NCI-H1694 (cell line): ENCODE data around the gene SLC35B4.
A peak's percentile ranks its signal among the peaks of the same experiment; 100 is the strongest.
"Not testable (repeated sequence)": the region's sequence is repeated elsewhere in the genome, so short reads cannot be mapped to it uniquely, and the experiment has no call there.

Source experiments
- DNase-seq: peaks from one replicate; lab custom pipeline; 2025; lab: John Stamatoyannopoulos, UW

The SLC35B4 gene

GRCh38 chr7:134331393-134331792 is 14.7 kb upstream of the SLC35B4 start:
- DNase-seq, result no peak

- DNase-seq, result no peak
These were observed 14.2 kb upstream of the SLC35B4 start for GRCh38 chr7:134330974-134331373.

GRCh38 chr7:134329614-134330346 is 13.1 kb upstream of the SLC35B4 start:
- DNase-seq, result no peak

- DNase-seq, result no peak
These were observed 12.2 kb upstream of the SLC35B4 start for GRCh38 chr7:134328900-134329299.

GRCh38 chr7:134327896-134328295 is 11.2 kb upstream of the SLC35B4 start:
- peak; percentile 49 for DNase-seq

- DNase-seq, result no peak
These were observed 7.4 kb upstream of the SLC35B4 start for GRCh38 chr7:134324107-134324506.

- DNase-seq, result no peak
These were observed 3.5 kb upstream of the SLC35B4 start for GRCh38 chr7:134320201-134320600.

- no peak for DNase-seq
These were observed 1.7 kb upstream of the SLC35B4 start for GRCh38 chr7:134318443-134318842.

GRCh38 chr7:134317434-134317833 is 704 bp upstream of the SLC35B4 start:
- DNase-seq, result no peak

- DNase-seq, result peak; percentile 5
These were observed 821 bp downstream of the SLC35B4 start for GRCh38 chr7:134315679-134316538.

GRCh38 chr7:134313543-134313942 is 3.2 kb downstream of the SLC35B4 start:
- no peak for DNase-seq

- no peak for DNase-seq
These were observed 4.0 kb downstream of the SLC35B4 start for GRCh38 chr7:134312717-134313116.

GRCh38 chr7:134311807-134312206 is 4.9 kb downstream of the SLC35B4 start:
- no peak for DNase-seq

- no peak for DNase-seq
These were observed 8.2 kb downstream of the SLC35B4 start for GRCh38 chr7:134308548-134308947.

- no peak for DNase-seq
These were observed 9.4 kb downstream of the SLC35B4 start for GRCh38 chr7:134307320-134307719.

- DNase-seq, result no peak
These were observed 14.6 kb downstream of the SLC35B4 start for GRCh38 chr7:134302120-134302519.

- no peak for DNase-seq
These were observed 15.1 kb downstream of the SLC35B4 start for GRCh38 chr7:134301592-134301991.

GRCh38 chr7:134300988-134301387 is 15.7 kb downstream of the SLC35B4 start:
- no peak for DNase-seq

GRCh38 chr7:134298902-134299683 is 17.6 kb downstream of the SLC35B4 start:
- peak; percentile 78 for DNase-seq

- DNase-seq, result no peak
These were observed 19.2 kb downstream of the SLC35B4 start for GRCh38 chr7:134297489-134297888.

- DNase-seq, result not testable (repeated sequence)
These were observed 20.7 kb downstream of the SLC35B4 start for GRCh38 chr7:134295982-134296381.

- no peak for DNase-seq
These were observed 23.6 kb downstream of the SLC35B4 start for GRCh38 chr7:134293002-134293740.
